Umbilical cord (tissue), 2 donors: Measurements from ENCODE around the gene USP10. TPM values are rescaled to one million over a fixed set of nuclear protein-coding genes. Genes with fewer than 3 reads are reported as not detected.

Experiments used
- DNase-seq: peaks from one replicate; pipeline ENCODE4 v3.0.0-alpha.2; 2015; ENCODE audit warnings: low spot score
- total RNA-seq: library from RNA; depleted of rRNA; stranded (reverse); fragments of >200 nt; gene quantifications from one replicate; pipeline ENCODE4 v1.2.3, GENCODE V29; 2014; ENCODE audit warnings: low replicate concordance; ENCODE audit not compliant: insufficient read depth

USP10 gene
- 34.4 TPM for total RNA-seq

DNA sequence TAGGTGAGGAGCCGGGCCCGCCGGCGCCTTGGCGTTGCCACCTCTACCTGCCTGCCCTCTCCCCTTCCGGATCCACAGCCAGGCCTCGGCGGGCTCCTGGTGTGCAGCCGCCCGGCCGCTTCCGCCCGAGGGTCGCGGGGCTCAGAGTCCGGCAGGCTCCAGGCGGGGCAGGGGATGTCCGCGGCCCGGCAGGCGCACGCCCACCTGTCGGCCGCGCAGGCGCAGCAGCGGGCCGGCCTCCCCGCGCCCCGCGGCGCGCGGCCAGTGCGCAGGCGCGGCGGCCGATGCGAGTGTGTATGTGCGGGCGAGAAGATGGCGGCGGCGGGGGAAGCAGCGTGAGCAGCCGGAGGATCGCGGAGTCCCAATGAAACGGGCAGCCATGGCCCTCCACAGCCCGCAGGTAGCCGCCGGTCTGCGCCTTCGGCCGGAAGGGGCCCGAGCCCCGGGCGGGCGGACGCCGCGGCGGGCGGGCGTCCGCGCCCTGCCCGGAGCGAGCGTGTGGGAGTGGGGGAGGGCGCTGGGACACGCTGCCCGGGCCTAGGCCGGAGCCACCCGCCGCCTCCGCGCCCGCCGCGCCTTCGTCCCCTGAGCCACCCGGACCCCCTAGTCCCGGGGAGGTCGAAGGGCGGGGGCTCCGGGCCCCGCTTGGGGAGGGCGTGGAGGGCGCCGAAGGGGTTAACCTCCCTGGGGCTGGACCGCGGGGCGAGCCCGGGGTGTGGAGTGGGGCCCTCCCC lies at the start of gene USP10:
TSS of gene USP10 (plus strand) at position 289 of the 734 bp plus-strand sequence. CDS start at position 380, 91 bp downstream.
- DNase-seq = peak; percentile 87

DNA sequence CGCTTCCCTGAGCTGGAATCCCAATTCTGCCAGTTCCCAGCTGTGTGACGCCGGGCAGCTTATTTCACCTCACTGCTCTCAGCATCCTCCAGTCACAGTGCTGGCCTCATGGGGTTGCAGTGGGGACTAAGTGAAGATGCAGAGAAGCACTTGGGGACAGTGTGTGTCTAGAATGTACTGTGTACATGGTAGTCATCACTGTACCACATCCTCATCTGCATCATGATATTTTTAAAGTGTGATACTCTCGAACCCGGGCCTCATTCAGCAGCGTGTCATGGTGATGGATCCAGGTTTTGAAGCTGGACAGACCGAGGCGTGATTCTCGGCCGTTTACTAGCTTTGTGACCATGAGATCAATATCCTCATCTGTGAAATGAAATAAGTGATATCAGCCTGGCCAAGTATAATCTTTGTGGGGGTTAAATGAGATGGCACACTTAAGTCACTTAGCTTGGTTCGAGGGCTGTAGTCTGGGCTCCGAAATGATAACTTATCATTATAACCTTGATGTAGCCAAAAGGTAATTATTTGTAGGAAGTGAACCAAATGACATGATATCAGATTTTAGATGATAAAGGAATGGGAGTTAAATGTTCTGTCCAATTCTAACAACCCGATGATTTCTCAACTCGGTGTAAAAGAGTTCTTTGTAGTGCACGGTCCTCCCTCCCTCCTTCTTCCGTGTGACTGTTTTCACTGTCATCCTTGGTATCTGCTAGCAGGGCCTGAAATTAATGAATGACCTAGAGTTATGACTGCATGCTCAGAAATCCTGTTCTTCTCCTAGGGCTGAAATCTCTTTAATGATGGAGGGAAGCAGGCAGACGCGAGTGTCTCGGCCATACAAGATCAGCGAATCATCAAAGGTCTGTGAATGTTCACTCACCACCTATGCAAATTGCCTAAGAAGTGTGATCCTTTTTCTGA lies 49.5 kb upstream of the USP10 start:
- no peak for DNase-seq

DNA sequence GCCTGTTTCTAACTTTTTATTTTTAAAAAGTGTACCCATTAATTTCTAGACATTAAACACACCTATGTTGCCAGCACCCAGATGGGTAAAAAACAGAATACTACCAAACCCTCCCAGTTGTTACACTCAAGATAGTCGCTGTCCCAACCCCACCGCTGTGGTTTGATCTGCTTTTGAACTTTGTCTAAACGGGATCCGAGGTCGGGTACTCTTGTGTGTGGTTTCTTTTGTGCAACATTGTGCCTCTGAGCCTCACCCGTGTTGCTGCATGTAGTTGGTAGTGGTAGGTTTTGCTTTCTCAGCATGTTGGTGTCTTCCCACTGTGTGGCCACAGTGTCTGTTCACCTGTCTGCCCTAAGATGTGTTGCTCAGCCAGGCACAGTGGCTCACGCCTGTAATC lies 47.2 kb upstream of the USP10 start:
- DNase-seq = no peak

DNA sequence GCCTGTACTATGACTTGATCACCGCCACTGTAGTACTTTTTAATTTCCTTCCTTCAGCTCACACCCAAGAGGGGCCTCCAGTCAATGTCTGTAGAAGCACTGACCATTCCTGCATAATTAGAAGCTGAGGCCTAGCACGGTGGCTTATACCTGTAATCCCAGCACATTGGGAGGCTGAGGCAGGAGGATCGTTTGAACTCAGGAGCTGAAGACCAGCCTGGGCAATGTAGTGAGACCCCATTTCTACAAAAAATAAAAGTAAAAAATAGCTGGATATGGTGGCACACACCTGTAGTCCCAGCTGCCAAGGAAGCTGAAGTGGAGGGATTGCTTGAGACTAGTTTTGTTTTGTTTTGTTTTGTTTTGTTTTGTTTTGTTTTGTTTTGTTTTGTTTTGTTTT lies 45.6 kb upstream of the USP10 start:
- no peak for DNase-seq

- DNase-seq = no peak
Observed at GRCh38 chr16:84654998-84655397, 44.8 kb upstream of the USP10 start.

DNA sequence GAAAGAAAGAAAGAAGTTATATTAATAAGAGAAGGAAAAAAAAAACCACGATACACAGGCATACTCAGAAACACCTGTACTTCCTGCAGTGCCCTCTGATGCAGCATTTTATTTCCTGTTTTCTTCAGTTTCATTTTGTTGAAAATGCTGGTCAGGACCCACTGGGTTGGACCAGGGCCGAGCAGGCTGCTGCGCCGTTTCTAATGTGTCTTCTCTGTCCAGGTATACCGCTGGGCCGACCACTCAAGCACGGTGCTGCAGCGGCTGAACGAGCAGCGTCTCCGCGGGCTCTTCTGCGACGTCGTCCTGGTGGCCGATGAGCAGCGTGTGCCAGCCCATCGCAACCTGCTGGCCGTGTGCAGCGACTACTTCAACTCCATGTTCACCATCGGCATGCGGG lies 43.2 kb upstream of the USP10 start:
- DNase-seq = no peak

DNA sequence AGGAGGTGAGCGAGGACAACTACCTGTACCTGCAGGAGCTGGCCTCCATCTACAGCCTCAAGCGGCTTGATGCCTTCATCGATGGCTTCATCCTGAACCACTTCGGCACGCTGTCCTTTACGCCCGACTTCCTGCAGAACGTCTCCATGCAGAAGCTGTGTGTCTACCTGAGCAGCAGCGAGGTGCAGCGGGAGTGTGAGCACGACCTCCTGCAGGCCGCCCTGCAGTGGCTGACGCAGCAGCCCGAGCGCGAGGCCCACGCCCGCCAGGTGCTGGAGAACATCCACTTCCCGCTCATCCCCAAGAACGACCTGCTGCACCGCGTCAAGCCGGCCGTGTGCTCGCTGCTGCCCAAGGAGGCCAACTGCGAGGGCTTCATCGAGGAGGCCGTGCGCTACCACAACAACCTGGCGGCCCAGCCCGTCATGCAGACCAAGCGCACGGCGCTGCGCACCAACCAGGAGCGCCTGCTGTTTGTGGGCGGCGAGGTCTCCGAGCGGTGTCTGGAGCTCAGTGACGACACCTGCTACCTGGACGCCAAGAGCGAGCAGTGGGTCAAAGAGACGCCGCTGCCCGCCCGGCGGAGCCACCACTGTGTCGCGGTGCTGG lies 42.5 kb upstream of the USP10 start:
- no peak for DNase-seq

GRCh38 chr16:84658690-84659089 lies 41.1 kb upstream of the USP10 start:
- no peak for DNase-seq

DNA sequence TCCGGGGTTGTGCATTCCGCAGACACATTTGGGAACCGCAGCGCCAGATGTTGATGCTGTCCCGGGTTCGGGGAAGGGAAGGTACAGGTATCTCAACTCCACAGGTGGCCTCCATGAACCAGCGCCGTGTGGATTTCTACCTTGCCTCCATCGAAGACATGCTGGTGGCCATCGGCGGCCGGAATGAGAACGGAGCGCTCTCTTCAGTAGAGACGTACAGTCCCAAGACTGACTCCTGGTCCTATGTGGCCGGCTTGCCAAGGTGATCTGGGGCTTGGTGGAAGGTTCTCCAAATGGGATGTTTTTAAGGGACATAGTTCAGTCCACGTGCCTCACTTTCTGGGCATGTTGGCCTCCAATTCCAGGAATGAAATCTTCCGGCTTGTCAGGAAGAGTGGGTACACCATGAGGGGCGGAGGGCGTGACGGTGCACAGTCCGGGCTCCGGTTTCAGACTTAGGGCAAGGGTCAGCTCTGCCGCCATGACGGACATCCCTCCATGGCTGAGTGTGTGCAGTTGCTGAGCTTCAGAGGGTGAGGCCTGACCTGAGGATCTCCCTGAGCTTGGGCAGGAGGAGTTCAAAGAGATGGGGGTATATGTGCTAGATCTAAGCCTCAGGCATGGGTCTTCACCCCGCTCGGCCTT lies 40.0 kb upstream of the USP10 start:
- no peak for DNase-seq

- no peak for DNase-seq
Observed at GRCh38 chr16:84660973-84661372, 38.8 kb upstream of the USP10 start.

DNA sequence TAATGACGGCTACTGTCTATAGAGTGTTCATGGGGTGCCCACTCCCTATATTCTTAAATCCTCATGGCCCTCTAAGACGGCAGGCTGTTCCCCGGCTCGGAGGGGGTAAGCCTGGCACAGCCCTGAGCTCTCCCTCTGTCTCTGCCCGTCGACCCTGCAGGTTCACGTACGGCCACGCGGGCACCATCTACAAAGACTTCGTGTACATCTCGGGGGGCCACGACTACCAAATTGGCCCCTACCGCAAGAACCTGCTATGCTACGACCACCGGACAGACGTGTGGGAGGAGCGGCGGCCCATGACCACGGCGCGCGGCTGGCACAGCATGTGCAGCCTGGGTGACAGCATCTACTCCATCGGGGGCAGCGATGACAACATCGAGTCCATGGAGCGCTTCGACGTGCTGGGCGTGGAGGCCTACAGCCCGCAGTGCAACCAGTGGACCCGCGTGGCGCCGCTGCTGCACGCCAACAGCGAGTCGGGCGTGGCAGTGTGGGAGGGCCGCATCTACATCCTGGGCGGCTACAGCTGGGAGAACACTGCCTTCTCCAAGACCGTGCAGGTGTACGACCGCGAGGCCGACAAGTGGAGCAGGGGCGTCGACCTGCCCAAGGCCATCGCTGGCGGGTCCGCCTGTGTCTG lies 38.3 kb upstream of the USP10 start:
- DNase-seq = no peak

GRCh38 chr16:84662471-84662870 lies 37.3 kb upstream of the USP10 start:
- no peak for DNase-seq

DNA sequence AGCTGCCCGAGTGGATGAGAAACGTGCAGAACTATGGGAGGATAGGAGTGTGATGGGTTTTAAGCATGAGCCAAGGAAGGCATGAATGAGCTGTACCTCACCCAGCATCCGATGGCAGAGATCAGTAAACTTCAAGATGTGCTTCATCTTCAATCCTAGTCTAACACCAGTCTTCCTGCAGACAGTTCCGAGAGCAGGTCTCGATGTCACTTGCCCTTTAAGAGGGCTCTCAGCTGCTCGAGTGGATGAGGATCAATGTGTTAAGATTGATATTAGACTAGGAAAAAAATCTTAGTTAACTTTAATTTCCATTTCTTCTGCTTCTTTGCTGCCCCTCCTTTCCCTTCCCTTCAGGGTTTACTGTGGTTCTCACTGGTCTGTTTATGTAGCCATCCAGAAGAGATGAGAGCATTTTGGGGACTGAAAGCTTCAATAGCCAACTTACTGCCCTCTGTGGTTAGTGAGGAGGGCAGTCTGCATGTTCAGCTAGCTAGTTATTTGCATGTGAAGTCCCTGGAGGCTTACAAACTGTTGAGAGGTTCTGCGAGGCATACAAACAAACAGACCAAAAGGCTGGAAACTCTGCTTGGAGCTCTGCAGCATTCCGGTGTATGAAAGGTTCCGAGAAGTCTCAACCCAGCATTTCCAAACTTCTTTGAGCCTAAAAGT lies 36.2 kb upstream of the USP10 start:
- DNase-seq = no peak

DNA sequence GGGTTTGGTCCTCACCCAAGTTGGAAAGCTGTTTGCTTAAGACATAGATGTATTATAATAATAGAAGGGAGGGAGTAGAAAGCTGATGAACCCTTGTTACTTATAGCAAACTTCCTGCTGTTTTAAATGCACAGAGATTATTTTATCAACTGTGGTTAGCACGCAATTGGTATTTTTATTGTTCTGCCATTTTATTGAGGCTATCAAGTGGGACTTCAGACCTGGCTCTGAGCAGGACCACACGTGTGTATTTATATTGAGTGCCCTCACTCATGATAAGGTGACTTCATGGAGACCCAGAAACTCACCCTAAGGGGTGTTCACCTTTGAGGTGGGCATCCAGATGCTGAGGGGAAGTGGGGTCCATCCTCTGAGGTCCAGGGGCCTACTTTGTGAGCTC lies 34.4 kb upstream of the USP10 start:
- DNase-seq = no peak

GRCh38 chr16:84665843-84666242 lies 34.0 kb upstream of the USP10 start:
- DNase-seq = no peak

DNA sequence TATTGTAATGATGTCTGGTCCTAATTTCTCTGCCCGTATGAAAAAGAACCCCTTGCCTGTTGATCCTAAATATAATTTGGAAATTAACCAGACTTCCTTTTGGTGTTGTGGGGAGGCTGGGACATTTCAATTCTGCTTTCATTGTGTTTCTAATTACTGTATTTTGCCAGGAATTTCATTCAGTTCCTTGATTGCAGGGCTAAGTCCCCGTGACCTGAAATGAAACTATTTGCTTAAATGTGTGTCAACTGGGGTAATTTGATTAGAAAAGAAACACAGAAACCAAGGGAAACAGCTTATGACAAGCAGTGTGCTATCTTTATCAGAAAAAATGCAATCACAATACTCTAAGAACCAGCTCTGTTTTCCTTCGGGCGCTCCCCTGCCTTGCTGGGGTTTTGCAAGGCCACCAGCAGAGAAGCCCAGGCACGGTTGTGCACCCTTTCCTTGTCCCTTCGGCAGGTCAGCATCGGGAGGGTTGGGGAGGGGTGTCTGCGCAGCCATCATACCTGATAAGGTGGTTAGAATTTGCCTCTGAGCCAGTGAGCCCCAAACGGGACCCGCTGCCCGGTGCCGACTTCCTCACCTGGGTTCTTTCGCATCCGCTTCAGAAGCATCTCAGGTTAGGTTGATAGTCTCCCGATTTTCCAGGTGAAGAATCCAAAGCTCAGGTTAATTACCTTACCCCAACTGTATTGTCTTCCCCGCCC lies 32.0 kb upstream of the USP10 start:
- no peak for DNase-seq

DNA sequence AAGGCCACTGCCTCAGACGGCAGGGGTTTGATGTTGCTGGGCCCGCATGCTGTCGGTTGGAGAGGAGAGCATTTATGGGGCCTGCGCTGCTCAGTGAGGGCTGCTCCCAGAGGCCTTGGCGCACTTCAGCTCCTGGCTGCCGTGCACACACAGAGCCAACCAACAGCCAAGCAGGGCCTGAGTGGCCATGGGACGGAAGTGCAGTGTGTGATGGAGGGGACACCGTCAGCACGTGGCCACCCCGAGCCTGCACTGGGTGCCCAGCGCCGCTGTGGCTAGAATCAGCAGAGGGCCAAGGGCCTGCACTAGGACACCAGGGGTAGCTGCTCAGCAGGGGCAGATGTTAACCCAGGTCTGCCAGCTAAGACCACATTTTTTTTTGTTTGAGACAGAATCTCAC lies 29.7 kb upstream of the USP10 start:
- no peak for DNase-seq

DNA sequence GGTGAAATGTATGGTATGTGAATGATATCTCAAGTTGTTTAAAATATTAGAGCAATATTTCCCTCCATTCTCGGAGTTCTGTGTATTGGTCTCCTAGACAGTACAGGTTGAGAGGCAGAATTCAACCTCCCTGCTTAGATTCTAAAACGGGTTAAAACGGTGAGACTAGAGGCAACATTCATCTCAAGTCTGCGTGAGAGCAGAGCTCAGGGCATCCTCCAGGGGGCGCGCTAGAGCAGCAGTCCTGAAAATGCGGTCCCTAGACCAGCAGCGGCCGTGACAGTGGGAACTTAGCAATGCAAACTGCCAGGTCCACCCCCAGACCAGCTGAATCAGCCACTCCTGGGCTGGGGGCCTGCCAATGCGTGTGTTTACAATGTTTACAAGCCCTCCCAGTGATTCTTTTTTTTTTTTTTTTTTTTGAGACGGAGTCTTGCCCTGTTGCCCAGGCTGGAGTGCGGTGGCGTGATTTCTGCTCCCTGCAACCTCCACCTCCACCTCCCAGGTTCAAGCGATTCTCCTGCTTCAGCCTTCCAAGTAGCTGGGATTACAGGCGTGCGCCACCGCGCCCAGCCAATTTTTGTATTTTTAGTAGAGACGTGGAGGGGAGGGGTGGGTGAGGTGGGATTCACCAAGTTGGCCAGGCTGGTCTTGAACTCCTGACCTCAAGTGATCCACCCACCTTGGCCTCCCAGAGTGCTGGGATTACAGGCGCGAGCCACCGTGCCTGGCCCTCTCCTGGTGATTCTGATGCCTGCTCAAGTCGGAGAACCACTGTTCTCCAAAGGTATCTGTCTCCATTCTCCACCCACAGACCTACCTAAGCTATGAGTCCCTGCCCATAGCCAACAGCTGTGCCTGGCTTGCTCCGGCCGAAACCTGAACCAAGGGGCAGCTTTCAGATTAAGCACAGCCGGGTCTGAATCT lies 27.3 kb upstream of the USP10 start:
- peak; percentile 51 for DNase-seq

GRCh38 chr16:84673203-84673535 lies 26.6 kb upstream of the USP10 start:
- DNase-seq = no peak
